Testis (tissue), 3 donors: ENCODE results near the gene ERC1. TPM values are rescaled to one million over a fixed set of nuclear protein-coding genes. Genes with fewer than 3 reads are reported as not detected.

Experiments used
- DNase-seq: peaks from one replicate; pipeline ENCODE4 v3.0.0-alpha.2; 2019
- H3K27ac ChIP-seq, 2 donors: fragments of 200-600 bp; sonication (generic); one replicate each; pipeline ENCODE4 v1.5.1; 2019
- H3K27me3 ChIP-seq: fragments of 200-600 bp; sonication (generic); one replicate; pipeline ENCODE4 v1.5.1; 2019
- H3K36me3 ChIP-seq: fragments of 200-600 bp; sonication (generic); one replicate; pipeline ENCODE4 v1.5.1; 2017; ENCODE audit warnings: low read depth; ENCODE audit errors: missing control alignments
- H3K4me1 ChIP-seq: fragments of 200-600 bp; sonication (generic); one replicate; pipeline ENCODE4 v1.5.1; 2019
- H3K4me3 ChIP-seq, 2 donors: fragments of 200-600 bp; sonication (generic); one replicate each; pipeline ENCODE4 v1.5.1; 2017 to 2019
- H3K9me3 ChIP-seq: fragments of 200-600 bp; sonication (generic); one replicate; pipeline ENCODE4 v1.5.1; 2017
- CTCF ChIP-seq, 3 experiments: fragments of 450-650 bp in 2 of 3; fragments of 200-600 bp in 1 of 3; sonication (generic) in 1 of 3; IDR thresholded peaks; one replicate each; pipeline ENCODE4 v1.5.1; 2016 to 2019; ENCODE audit warnings: antibody characterized with exemption in 3 of 3, mild to moderate bottlenecking in 2 of 3, moderate library complexity in 1 of 3
- POLR2A ChIP-seq: fragments of 450-650 bp; IDR thresholded peaks from one replicate; pipeline ENCODE4 v1.6.1; 2017; ENCODE audit warnings: antibody characterized with exemption, mild to moderate bottlenecking, moderate library complexity
- WGBS, 2 donors: methylation state at CpG; one replicate each; pipeline ENCODE4 v1.1.5; 2018; 5-methylcytosine and 5-hydroxymethylcytosine counted together
- intact Hi-C: fragments of 100-400 bp; cut with DNase I; formaldehyde crosslinking; loops from one replicate; pipeline ENCODE4 v1.15.1; 2023; ENCODE audit warnings: low total_unique reads
- polyA plus RNA-seq: library from polyadenylated mRNA; stranded (reverse); fragments of 350-450 nt; fragmentation: Illumina TruSeq; extraction: RNeasy Lipid Tissue Mini Kit (QIAGEN cat#74804); gene quantifications from one replicate; pipeline ENCODE4 v1.2.3, GENCODE V29; 2014; ENCODE audit warnings: low read depth, low replicate concordance; ENCODE audit not compliant: insufficient read depth
- total RNA-seq, 2 donors: library from RNA; depleted of rRNA; stranded (reverse); fragments of >200 nt; gene quantifications; one replicate each; pipeline ENCODE4 v1.2.3, GENCODE V29; 2016

Gene ERC1
- total and polyA plus RNA-seq, 3 donors from 2014 or later: 25.8 to 109 (median 106) TPM

GRCh38 chr12:1500095-1500801, 509.2 kb downstream of the ERC1 start:
- TF ChIP-seq CTCF (IDR thresholded peaks at IDR 0.05): no peak
- TF ChIP-seq POLR2A: no peak
- Histone ChIP-seq H3K36me3 (no peaks in the 10 kb centered on the region), H3K9me3 (no peaks in the 10 kb centered on the region), H3K4me1 (no peaks in the 10 kb centered on the region), H3K4me3 (no peak overlapping the region), H3K27ac (no peak overlapping the region), H3K27me3 (no peaks in the 10 kb centered on the region)
- intact Hi-C loops: no loop called here
- 83 to 86% methylated on average over 20 to 36 of the region's 36 CpGs for WGBS, 2 donors
- DNase-seq: no peak

- H3K27me3 ChIP-seq: no peaks in the 10 kb centered on the region
- no peak for DNase-seq
- intact Hi-C loops: no loop called here
- WGBS, 2 donors: 90 to 92% methylated on average over 10 of the region's 10 CpGs
- no peaks in the 10 kb centered on the region for H3K36me3 ChIP-seq
- no peak overlapping the region for H3K27ac ChIP-seq
- H3K4me1 ChIP-seq: no peaks in the 10 kb centered on the region
- H3K4me3 ChIP-seq: no peak overlapping the region
- TF ChIP-seq POLR2A: no peak
- TF ChIP-seq CTCF (IDR thresholded peaks at IDR 0.05): no peak
- no peaks in the 10 kb centered on the region for H3K9me3 ChIP-seq
Measured at GRCh38 chr12:1501001-1501400, 510.0 kb downstream of the ERC1 start.

- Histone ChIP-seq H3K36me3 (no peaks in the 10 kb centered on the region), H3K4me3 (no peak overlapping the region), H3K9me3 (no peaks in the 10 kb centered on the region), H3K27me3 (no peaks in the 10 kb centered on the region), H3K27ac (no peak overlapping the region), H3K4me1 (no peaks in the 10 kb centered on the region)
- DNase-seq: no peak
- 76 to 82% methylated on average over 17 to 19 of the region's 19 CpGs for WGBS, 2 donors
- TF ChIP-seq CTCF (IDR thresholded peaks at IDR 0.05): no peak
- TF ChIP-seq POLR2A: no peak
- intact Hi-C loops: no loop called here
Measured at GRCh38 chr12:1501695-1502378, 510.8 kb downstream of the ERC1 start.

GRCh38 chr12:1502379-1502720, 511.3 kb downstream of the ERC1 start:
- Histone ChIP-seq H3K4me1 (no peaks in the 10 kb centered on the region), H3K27me3 (no peaks in the 10 kb centered on the region), H3K36me3 (no peaks in the 10 kb centered on the region), H3K27ac (no peak overlapping the region), H3K9me3 (no peaks in the 10 kb centered on the region), H3K4me3 (no peak overlapping the region)
- 31 to 35% methylated on average over 6 of the region's 6 CpGs for WGBS, 2 donors
- TF ChIP-seq POLR2A (no peak), CTCF (IDR thresholded peaks at IDR 0.05) (no peak)
- DNase-seq: no peak
- intact Hi-C loops: no loop called here

- intact Hi-C loops: no loop called here
- no peaks in the 10 kb centered on the region for H3K27me3 ChIP-seq
- H3K36me3 ChIP-seq: no peaks in the 10 kb centered on the region
- no peak overlapping the region for H3K27ac ChIP-seq
- WGBS, 2 donors: 57 to 74% methylated on average over 7 to 13 of the region's 13 CpGs
- H3K9me3 ChIP-seq: no peaks in the 10 kb centered on the region
- H3K4me3 ChIP-seq: no peak overlapping the region
- H3K4me1 ChIP-seq: no peaks in the 10 kb centered on the region
- no peak for DNase-seq
- TF ChIP-seq CTCF (IDR thresholded peaks at IDR 0.05): no peak
- no peak for TF ChIP-seq POLR2A
Measured at GRCh38 chr12:1502831-1503230, 511.8 kb downstream of the ERC1 start.
